GM18526 (cell line): ENCODE results near the gene M6PR.

Source experiments
- POLR2A ChIP-seq: IDR thresholded peaks from 3 replicates; pipeline ENCODE4 v1.6.1; 2011; ENCODE audit not compliant: insufficient read length; ENCODE audit errors: extremely low read depth

M6PR gene

GRCh38 chr12:8958066-8958465 lies 8.6 kb upstream of the M6PR start:
- no peak for TF ChIP-seq POLR2A

DNA sequence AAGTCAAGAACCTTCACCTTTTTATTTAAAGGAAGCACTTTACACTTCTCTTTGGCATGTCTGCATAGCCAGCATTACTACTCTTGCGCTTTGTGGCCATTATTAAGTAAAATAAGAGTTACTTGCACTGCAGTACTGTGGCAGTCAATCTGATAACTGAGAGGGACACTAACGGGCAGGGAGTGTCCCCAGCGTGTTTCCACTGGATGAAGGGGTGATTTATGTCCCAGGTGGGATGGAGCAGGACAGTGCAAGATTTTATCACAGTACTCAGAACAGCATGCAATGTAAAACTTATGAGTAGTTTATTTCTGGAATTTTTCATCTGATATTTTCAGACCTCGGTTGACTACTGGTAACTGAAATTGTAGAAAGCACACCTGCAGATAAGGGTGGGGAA lies 8.1 kb upstream of the M6PR start:
- no peak for TF ChIP-seq POLR2A

DNA sequence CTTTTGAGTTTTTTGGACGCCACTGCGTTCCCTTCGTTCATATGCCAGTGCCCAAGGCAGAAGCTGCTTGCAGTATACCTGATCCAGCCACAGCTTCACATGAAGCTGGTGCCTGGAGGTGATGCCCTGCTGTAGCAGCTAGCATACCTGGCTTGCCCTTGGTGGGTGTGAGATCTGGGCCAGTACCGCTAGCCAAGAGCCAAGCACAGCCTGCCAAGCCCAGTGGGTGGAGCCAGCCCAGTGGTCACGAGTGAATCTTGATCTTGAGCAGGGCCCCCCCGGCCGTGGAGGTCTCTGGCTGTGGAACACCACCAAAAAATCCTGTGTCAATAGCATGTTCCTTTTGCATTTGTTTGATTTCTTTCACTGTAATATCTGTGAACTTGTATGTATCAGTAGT lies 7.3 kb upstream of the M6PR start:
- TF ChIP-seq POLR2A: no peak

DNA sequence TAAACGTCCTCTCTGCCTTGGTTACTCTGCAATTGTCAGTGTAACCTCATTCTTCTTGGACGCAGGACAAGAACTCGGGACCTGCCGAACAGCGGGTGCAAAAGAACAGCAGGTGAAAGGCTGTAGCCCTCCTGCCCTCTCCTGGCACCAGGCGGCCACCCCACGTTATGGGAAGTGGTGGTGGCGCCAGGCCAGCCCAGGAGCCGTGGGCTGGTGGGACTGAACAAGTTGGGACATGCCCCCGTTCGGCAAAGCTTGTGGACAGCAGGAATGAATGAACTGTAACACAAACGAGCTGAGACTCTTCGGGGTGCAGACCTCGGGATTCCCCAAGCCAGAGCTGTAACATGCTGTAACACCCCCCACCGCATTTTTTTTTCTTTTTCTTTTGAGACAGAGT lies 6.6 kb upstream of the M6PR start:
- TF ChIP-seq POLR2A: no peak

DNA sequence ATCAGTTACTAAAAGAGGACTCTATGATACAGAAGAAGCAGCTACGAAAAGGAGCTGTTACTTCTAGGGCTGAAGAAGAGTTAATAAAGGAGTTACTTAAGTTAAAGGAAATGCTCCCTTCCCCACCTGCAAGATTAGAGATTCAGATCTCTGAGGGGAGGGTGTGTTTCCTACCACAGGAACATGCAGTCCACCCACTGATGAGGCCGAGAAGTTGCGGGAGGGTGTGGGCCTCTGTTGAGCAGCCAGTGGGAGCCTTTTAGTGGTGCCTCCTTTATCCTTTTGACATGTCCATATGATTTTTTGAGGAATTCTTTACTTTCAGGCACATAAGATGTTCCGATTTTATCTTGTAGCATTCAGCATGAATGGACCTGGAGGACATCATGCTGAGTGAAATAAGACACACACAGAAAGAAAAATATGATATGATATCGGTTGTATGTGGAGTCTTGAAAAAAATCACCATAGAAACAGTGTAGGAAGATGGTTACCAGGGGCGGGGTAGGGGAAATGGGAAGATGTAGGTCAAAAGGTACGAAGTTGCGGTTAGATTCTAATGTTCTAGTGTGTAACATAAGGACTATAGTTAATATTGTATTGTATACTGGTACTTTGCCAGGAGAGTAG lies 4.4 kb upstream of the M6PR start:
- TF ChIP-seq POLR2A: no peak

GRCh38 chr12:8951744-8952143 lies 2.3 kb upstream of the M6PR start:
- no peak for TF ChIP-seq POLR2A

DNA sequence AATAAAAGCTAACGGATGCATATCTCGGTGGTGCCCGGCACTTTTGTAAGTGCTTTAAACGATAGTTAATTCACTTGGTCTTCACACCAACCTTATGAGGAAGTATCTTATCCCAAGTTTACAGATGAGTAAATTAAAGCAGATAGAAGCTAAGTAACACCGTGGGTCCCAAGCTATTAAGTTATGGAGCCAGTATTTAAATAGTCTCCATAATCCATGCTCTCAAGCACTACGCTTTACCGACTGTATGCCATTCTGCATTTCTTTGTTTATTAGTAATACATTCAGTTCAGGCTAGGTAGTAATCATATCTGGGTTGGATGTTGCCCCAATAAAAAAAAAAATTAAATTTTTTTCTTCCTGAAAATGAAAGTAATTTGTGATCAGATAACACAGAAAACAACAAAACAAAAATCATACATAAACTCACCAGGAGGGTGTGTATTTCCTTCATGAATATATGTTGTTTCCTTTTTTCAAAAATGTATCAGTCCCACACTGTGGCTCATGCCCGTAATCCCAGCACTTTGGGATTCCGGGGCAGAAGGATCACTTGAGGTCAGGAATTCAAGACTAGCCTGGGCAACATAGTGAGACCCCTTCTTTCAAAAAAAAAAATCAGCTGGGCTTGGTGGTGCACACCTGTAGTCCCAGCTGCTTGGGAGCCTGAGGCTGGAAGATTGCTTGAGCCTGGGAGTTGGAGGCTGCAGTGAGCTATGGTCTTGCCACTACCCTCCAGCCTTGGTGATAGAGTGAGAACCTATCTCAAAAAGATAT lies 1.4 kb upstream of the M6PR start:
- TF ChIP-seq POLR2A: no peak

GRCh38 chr12:8950221-8950527 lies 729 bp upstream of the M6PR start:
- no peak for TF ChIP-seq POLR2A

- TF ChIP-seq POLR2A: no peak
Observed at GRCh38 chr12:8948701-8949341, 624 bp downstream of the M6PR start.

GRCh38 chr12:8947737-8948136 lies 1.7 kb downstream of the M6PR start:
- no peak for TF ChIP-seq POLR2A

- no peak for TF ChIP-seq POLR2A
Observed at GRCh38 chr12:8946733-8947132, 2.7 kb downstream of the M6PR start.

- no peak for TF ChIP-seq POLR2A
Observed at GRCh38 chr12:8943565-8944186, 5.8 kb downstream of the M6PR start.

DNA sequence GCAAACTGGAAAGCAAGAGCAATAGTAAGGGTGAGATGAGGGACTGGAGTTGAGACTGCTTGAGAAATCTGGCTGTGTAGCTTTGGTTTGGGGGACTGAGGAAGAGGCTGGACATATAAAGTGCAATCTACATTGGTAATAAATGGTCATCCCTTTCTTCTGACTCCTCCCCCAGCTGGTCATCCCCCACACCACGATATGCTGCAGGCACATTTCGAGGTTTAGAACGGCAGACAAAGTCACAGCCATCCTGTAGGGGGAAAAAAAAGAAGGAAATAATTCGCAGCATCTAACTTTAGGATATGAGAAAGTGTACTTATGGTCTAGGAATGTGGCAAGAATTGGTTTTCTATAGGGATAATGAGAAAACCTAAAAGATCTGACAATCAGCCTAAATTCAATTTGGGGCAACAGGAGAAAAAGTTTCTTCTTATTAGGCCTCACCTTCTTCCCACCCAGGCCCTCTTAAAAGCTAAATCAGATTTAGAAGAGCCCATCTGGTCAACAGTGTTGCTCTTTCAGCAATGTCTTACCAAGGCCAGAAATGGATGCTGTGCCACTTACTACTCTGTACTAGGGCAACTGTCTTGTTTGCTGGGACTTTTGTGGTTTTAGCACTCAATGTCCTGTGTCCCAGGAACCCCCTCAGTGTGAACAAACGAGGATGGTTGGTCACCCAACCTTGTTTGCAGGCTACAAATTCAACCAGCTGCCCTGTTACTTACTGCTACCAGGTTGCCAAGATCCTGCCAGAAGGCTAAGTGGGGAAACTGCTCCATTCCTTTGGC lies 7.6 kb downstream of the M6PR start:
- TF ChIP-seq POLR2A: no peak

- TF ChIP-seq POLR2A: no peak
Observed at GRCh38 chr12:8936735-8937134, 12.7 kb downstream of the M6PR start.

DNA sequence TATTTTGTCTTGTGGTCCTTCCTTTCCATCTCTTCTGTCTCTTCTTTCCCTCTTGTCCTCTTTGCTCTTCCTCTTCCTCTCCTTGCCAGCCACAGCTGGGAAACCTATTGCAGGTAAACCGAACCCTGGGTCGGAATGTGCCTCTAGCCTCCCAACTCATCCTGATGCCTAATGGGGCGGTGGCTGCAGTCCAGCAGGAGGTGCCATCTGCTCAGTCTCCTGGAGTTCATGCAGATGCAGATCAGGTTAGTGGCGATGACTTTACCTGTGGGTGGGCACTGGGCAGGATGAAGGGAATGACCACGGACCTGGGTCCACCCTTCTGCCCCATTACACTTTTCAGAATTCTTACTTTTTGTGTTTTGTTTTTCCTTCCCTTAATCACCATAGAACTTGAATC lies 26.9 kb downstream of the M6PR start:
- no peak for TF ChIP-seq POLR2A
